Measurements from ENCODE around the gene SPAG16.

- TF ChIP-seq CTCF (conservative IDR thresholded peaks at IDR 0.05 in 1 of 2, IDR thresholded peaks at IDR 0.05 in 1 of 2; ENCODE audit: low read depth in 1 of 2, low read length in 2 of 2) (no peak), EZH2 (IDR thresholded peaks at IDR 0.05; ENCODE audit: low read length, missing control alignments) (no peak)
Observed at GRCh38 chr2:214014551-214015220, 730.4 kb downstream of the SPAG16 start.

Data from fibroblast of lung (primary cell).